GM19452 (cell line): ENCODE results near the gene NSD1.
"Not testable (repeated sequence)": the region's sequence is repeated elsewhere in the genome, so short reads cannot be mapped to it uniquely, and the experiment has no call there.

Experiments used
- ATAC-seq: cut with Tn5 transposase; IDR thresholded peaks from one replicate; pipeline ENCODE4 v1.9.1; 2021; ENCODE audit not compliant: unreplicated experiment

Gene NSD1

DNA sequence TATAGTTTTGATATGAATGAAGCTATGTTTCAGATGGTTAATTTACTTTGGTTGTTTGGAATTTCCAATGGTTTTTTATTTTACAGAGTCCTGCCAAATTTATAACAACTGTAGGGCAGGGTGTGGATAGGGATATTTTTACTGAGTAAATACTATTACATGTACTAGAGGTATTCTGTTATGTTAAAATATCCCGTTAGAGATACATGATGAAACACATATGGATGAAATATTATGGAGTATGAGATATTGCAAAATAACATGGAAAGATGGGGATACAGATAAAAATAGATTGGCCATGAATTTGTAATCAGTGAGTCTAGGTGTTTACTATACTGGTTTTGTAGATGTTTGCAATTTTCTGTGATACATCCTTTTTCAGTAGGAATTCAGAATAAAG lies 93.3 kb downstream of the NSD1 start:
- no peak for ATAC-seq

GRCh38 chr5:177228751-177229150 lies 95.2 kb downstream of the NSD1 start:
- no peak for ATAC-seq

- ATAC-seq, result no peak
These were observed 97.1 kb downstream of the NSD1 start for GRCh38 chr5:177230660-177231059.

DNA sequence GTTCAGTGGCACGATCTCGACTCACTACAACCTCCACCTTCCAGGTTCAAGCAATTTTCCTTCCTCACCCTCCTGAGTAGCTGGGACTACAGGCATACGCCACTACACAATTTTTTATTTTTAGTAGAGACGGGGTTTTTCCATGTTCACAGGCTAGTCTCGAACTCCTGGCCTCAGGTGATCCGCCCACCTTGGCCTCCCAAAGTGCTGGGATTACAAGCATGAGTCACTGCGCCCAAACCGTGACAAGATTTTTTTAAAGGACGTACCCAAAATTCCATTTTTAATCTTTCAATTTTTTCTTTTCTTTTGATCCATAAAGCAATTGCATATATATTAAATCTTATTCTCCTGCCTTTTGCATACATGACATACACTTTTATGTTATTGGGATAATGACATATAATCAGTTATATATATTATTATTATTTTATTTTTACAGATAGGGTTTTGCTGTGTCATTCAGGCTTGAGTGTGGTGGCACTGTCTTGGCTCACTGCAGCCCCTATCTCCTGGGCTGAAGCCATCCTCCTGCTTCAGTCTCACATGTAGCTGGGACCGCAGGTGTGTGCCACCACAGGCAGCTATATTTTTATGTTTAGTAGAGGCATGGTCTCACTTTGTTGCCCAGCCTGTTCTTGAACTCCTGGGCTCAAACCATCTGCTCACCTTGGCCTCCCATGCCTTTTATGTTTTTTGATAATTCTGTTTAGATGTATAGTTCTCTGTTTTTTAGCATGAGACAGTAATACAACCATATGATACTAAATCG lies 98.1 kb downstream of the NSD1 start:
- ATAC-seq, result no peak

- no peak for ATAC-seq
These were observed 98.8 kb downstream of the NSD1 start for GRCh38 chr5:177232358-177232757.

- no peak for ATAC-seq
These were observed 99.2 kb downstream of the NSD1 start for GRCh38 chr5:177232761-177233160.

- no peak for ATAC-seq
These were observed 99.6 kb downstream of the NSD1 start for GRCh38 chr5:177233206-177233605.

GRCh38 chr5:177233802-177234201 lies 100.2 kb downstream of the NSD1 start:
- no peak for ATAC-seq

- ATAC-seq, result no peak
These were observed 101.3 kb downstream of the NSD1 start for GRCh38 chr5:177234841-177235240.

- ATAC-seq, result no peak
These were observed 108.2 kb downstream of the NSD1 start for GRCh38 chr5:177241768-177242167.

GRCh38 chr5:177242304-177242703 lies 108.7 kb downstream of the NSD1 start:
- no peak for ATAC-seq

DNA sequence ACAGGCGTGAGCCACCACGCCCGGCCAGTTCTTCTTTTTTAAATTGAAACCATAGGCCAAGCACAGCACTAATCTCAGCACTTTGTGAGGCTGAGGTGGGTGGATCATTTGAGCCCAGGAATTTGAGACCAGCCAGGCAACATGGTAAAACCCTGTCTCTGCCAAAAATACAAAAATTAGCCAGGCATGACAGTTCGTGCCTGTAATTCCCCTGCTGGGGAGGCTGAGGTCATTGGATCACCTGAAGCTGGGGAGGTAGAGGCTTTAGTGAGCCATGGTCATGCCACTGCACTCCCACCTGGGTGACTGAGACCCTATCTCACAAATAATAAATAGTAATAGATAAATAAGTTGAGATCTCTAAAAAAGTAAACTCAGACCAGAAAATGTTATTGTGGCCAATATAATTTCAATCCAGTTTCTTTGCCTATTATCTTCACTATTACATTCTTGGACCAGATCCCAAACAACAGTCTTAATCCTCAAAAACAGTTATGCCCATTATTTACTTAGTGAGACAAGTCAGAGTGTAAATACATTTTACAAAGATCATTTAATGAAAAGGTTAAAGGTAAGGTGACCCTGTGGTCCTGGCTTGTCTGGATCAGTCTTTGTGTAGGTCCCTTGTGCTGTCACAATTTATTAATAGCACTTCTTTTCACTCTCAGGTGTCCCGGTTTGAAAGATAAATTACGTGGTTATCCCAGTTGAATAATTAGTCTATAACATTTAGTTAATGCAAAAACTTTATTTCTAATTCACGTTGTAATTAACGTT lies 116.4 kb downstream of the NSD1 start:
- ATAC-seq, result no peak

GRCh38 chr5:177253252-177253651 lies 119.7 kb downstream of the NSD1 start:
- no peak for ATAC-seq

DNA sequence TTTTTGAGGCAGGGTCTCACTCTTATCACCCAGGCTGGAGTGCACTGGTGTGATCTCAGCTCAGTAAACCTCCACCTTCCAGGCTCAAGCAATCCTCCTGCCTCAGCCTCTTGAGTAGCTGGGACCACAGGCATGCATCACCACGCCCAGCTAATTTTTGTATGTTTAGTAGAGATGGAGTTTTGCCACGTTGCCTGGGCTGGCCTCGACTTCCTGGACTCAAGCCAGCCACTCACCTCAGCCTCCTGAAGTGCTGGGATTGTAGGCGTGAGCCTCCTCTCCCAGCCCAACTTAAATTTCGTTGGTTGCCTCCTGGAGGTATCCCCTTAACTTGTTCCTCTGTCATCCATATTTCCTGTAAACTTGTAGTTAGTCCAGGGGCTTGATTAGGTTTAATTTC lies 122.7 kb downstream of the NSD1 start:
- no peak for ATAC-seq

DNA sequence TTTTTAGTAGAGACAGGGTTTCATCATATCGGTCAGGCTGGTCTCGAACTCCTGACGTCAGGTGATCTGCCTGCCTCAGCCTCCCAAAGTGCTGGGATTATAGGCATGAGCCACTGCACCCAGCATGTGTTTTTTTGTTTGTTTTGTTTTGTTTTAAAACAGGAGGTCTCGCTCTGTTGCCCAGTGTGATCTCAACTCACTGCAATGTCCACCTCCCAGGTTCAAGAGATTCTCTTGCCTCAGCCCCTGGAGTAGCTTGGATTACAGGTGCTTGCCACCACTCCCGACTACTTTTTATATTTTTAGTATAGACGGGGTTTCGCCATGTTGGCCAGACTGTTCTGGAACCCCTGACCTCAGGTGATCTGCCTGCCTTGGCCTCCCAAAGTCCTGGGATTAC lies 125.1 kb downstream of the NSD1 start:
- not testable (repeated sequence) for ATAC-seq

DNA sequence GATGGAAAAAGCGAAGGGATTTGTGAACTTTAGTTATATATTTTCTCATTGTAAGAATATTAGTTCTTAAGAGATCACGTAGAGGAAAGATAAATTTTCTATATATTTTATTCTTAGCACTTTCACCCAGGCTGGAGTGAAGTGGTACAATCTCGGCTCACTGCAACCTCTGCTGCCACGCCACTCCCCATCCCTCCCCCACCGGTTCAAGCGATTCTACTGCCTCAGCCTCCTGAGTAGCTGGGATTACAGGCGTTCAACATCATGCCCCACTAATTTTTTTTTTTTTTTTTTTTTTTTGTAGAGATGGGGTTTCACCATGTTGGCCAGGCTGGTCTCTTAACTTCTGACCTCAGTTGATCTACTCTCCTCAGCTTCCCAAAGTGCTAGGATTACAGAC lies 127.4 kb downstream of the NSD1 start:
- ATAC-seq, result no peak

- no peak for ATAC-seq
These were observed 127.9 kb downstream of the NSD1 start for GRCh38 chr5:177261510-177261909.

GRCh38 chr5:177264178-177264577 lies 130.6 kb downstream of the NSD1 start:
- ATAC-seq, result no peak

DNA sequence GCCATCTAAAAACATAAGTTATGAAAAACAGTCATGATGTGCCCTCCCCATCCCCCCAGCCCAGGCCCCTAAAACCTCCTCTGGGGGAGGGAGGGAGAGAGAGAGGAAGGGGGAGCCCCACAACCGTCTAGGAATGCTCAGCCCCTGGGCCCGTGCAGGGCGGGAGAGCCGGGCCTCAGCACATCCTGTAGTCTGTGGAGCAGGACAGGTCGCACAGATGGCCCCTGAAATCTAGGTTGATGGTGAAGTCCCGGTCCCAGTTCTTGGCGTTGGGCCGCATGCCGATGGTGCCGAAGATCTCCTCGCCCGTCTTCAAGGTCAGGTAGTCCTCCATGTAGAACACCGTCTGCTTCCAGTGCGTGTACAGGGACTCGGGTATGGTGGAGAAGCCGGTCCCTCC lies 131.8 kb downstream of the NSD1 start:
- no peak for ATAC-seq

DNA sequence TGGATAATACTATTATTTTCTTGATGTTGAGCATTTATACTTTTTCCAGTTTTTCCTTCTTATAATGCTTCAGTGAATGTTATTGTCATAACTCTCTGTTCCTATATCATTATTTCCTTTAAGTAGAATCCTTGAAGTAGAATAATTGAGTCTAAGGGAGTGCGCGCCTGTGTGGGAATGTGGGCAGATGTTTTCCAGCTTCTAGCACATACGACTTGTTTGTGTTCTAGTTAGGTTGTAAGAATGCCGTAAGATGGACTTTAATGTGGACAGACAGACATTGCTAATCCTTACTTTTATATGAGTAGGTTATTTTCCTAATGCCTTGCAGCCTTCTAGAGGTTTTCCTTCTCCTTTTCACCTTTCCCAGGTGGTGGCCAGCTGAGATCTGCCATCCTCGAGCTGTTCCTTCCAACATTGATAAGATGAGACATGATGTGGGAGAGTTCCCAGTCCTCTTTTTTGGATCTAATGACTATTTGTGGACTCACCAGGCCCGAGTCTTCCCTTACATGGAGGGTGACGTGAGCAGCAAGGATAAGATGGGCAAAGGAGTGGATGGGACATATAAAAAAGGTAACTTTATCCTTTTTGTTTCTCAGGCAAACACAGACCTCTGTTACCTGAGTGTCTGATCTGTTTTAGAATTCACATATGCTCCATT lies 135.8 kb downstream of the NSD1 start:
- ATAC-seq, result no peak

DNA sequence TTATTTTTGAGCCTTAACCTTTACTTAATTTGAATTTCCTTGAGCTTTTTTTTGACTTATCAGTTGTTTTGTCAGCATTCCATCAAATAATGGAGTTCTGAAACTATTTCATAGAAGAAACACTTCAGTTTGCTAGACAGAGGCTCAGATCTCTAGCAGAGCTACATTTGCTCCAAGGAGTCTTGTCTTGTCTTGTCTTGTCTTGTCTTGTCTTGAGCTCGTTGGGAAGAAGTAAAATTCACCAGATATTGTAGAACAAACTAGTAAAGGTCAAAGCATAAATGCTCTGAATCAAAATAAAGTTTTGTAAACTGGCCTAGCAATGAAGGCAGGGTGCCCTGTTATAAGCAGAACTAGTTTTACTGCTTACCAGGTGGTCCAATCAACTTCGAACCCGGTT lies 136.4 kb downstream of the NSD1 start:
- no peak for ATAC-seq

DNA sequence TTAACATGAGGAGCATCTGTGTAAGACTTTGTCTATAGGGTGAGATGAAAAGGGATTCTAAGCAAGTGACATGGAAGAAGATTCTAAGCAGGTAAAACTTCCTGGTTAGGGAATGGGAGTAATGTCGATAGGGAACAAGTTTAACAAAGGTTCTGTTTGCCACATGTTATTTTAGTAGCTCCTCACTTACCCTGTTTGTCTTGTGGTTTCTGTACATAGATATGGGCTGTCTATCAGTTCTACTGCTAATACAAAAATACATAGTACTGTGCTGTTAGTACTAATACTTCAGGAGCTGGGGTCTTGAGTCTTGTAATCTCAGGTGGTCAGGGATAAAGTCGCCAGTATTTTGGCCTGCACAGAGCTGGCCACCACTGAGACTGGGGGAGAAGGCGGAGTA lies 137.1 kb downstream of the NSD1 start:
- no peak for ATAC-seq
